Neural progenitor cell (in vitro differentiated cells): Measurements from ENCODE around the gene EMC10. TPM values are rescaled to one million over a fixed set of nuclear protein-coding genes. Genes with fewer than 3 reads are reported as not detected.

Experiments used
- DNase-seq: peaks from one replicate; pipeline ENCODE4 v3.0.0-alpha.2; 2016; ENCODE audit warnings: low spot score
- H2AFZ ChIP-seq: fragments of 200-600 bp; sonication (generic); replicated peaks from 2 replicates; pipeline ENCODE4 v1.6.1; 2016; ENCODE audit warnings: antibody characterized with exemption
- H3F3A ChIP-seq: fragments of 200-600 bp; sonication (generic); 2 replicates; pipeline ENCODE4 v1.6.1; 2016; ENCODE audit warnings: antibody characterized with exemption, low read depth
- H3K27ac ChIP-seq: fragments of 200-600 bp; sonication (generic); 2 replicates; pipeline ENCODE4 v1.5.1; 2016; ENCODE audit warnings: mild to moderate bottlenecking
- H3K27me3 ChIP-seq: fragments of 200-600 bp; sonication (generic); 2 replicates; pipeline ENCODE4 v1.6.1; 2016; ENCODE audit warnings: mild to moderate bottlenecking, moderate library complexity
- H3K36me3 ChIP-seq: fragments of 200-600 bp; sonication (generic); 2 replicates; pipeline ENCODE4 v1.5.1; 2016
- H3K4me1 ChIP-seq: fragments of 200-600 bp; sonication (generic); 2 replicates; pipeline ENCODE4 v1.6.1; 2016; ENCODE audit warnings: mixed run types
- H3K4me2 ChIP-seq: fragments of 200-600 bp; sonication (generic); 2 replicates; pipeline ENCODE4 v1.6.1; 2016
- H3K4me3 ChIP-seq: fragments of 200-600 bp; sonication (generic); 2 replicates; pipeline ENCODE4 v1.5.1; 2016
- H3K79me2 ChIP-seq: fragments of 200-600 bp; sonication (generic); 2 replicates; pipeline ENCODE4 v1.6.1; 2016; ENCODE audit warnings: low read depth
- H3K9ac ChIP-seq: fragments of 200-600 bp; sonication (generic); 2 replicates; pipeline ENCODE4 v1.6.1; 2016
- H3K9me3 ChIP-seq: fragments of 200-600 bp; sonication (generic); 2 replicates; pipeline ENCODE4 v1.5.1; 2016; ENCODE audit warnings: low read depth
- H4K20me1 ChIP-seq: fragments of 200-600 bp; sonication (generic); 2 replicates; pipeline ENCODE4 v1.6.1; 2016; ENCODE audit warnings: low read depth
- H3K27ac Mint-ChIP-seq: 3 replicates; pipeline ENCODE4 v1.8.0; 2021; ENCODE audit warnings: mixed read lengths
- H3K27me3 Mint-ChIP-seq: 2 replicates; pipeline ENCODE4 v1.8.0; 2022; ENCODE audit warnings: low read depth, mild to moderate bottlenecking, inconsistent platforms, moderate library complexity, mixed read lengths; ENCODE audit not compliant: insufficient read depth
- H3K36me3 Mint-ChIP-seq: 3 replicates; pipeline ENCODE4 v1.8.0; 2021; ENCODE audit warnings: mixed read lengths
- H3K4me1 Mint-ChIP-seq: 3 replicates; pipeline ENCODE4 v1.8.0; 2021; ENCODE audit warnings: mixed read lengths
- H3K4me3 Mint-ChIP-seq: 3 replicates; pipeline ENCODE4 v1.8.0; 2021; ENCODE audit warnings: mild to moderate bottlenecking, moderate library complexity, mixed read lengths
- H3K9me3 Mint-ChIP-seq: 3 replicates; pipeline ENCODE4 v1.8.0; 2020; ENCODE audit warnings: mixed read lengths
- CTCF ChIP-seq: fragments of 200-600 bp; sonication (generic); IDR thresholded peaks from 2 replicates; pipeline ENCODE4 v1.5.1; 2017; ENCODE audit warnings: antibody characterized with exemption, mild to moderate bottlenecking
- EZH2 ChIP-seq: fragments of 200-600 bp; sonication (generic); IDR thresholded peaks from 2 replicates; pipeline ENCODE4 v1.6.1; 2017; ENCODE audit warnings: antibody characterized with exemption, mild to moderate bottlenecking, moderate library complexity
- EZH2phosphoT487 ChIP-seq: fragments of 200-600 bp; sonication (generic); IDR thresholded peaks from 2 replicates; pipeline ENCODE4 v1.6.1; 2017; ENCODE audit warnings: antibody characterized with exemption
- total RNA-seq: library from RNA; depleted of rRNA; stranded (reverse); fragments of >200 nt; gene quantifications from 2 replicates; pipeline ENCODE4 v1.2.3, GENCODE V29; 2015; ENCODE audit warnings: low replicate concordance

EMC10 gene
- total RNA-seq, 1 donor from 2014 or later: 32.9 TPM

- Histone ChIP-seq H3K27me3 (no peaks in the 10 kb centered on the region), H3K4me2 (no peak overlapping the region), H3K4me3 (no peak overlapping the region), H4K20me1 (no peaks in the 10 kb centered on the region), H3K9ac (no peak overlapping the region), H3K4me1 (peaks cover 9% of the 10 kb centered on the region), H3K36me3 (no peaks in the 10 kb centered on the region), H3K79me2 (no peaks in the 10 kb centered on the region), H2AFZ (no peak overlapping the region), H3F3A (no peaks in the 10 kb centered on the region), H3K27ac (no peak overlapping the region), H3K9me3 (no peaks in the 10 kb centered on the region)
- no peak overlapping the region for H3K27ac Mint-ChIP-seq
- H3K4me1 Mint-ChIP-seq: peaks cover 22% of the 10 kb centered on the region
- H3K36me3 Mint-ChIP-seq: peaks cover 9% of the 10 kb centered on the region
- peaks cover 12% of the 10 kb centered on the region for H3K27me3 Mint-ChIP-seq
- no peak for DNase-seq
- no peak overlapping the region for H3K4me3 Mint-ChIP-seq
- H3K9me3 Mint-ChIP-seq: no peaks in the 10 kb centered on the region
- TF ChIP-seq EZH2phosphoT487 (no peak), EZH2 (no peak), CTCF (no peak)
Measured at GRCh38 chr19:50516456-50516855, 40.1 kb downstream of the EMC10 start.

GRCh38 chr19:50516964-50517703, 40.8 kb downstream of the EMC10 start:
- TF ChIP-seq EZH2: no peak
- TF ChIP-seq CTCF: no peak
- no peak for TF ChIP-seq EZH2phosphoT487
- Mint-ChIP-seq H3K36me3 (peaks cover 10% of the 10 kb centered on the region), H3K9me3 (no peaks in the 10 kb centered on the region), H3K27me3 (peaks cover 8% of the 10 kb centered on the region), H3K4me3 (no peak overlapping the region), H3K4me1 (peaks cover 18% of the 10 kb centered on the region), H3K27ac (no peak overlapping the region)
- Histone ChIP-seq H3K36me3 (no peaks in the 10 kb centered on the region), H4K20me1 (no peaks in the 10 kb centered on the region), H3K4me2 (no peak overlapping the region), H3F3A (no peaks in the 10 kb centered on the region), H3K9ac (no peak overlapping the region), H3K27ac (no peak overlapping the region), H3K27me3 (no peaks in the 10 kb centered on the region), H2AFZ (no peak overlapping the region), H3K4me3 (no peak overlapping the region), H3K9me3 (no peaks in the 10 kb centered on the region), H3K79me2 (no peaks in the 10 kb centered on the region), H3K4me1 (peaks cover 9% of the 10 kb centered on the region)
- no peak for DNase-seq

DNA sequence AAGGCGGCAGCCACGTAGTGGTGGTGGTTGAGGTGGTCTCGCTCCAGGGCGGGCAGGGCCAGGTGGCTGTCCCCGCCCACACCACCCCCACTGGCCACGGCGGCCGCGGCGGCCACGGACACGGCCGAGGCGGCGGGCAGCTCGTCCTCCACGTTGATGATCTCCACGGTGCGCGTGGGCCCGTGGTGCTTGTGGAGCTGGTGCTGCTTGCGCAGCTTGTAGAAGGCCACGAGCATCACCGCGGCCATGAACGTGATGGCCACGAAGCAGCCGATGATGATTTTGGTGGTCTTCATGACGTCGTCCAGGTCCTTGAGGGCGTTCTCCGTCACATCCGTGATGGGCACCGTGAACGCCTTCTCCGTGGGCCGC, 41.4 kb downstream of the EMC10 start:
- H3K79me2 ChIP-seq: no peaks in the 10 kb centered on the region
- no peaks in the 10 kb centered on the region for H3K36me3 ChIP-seq
- peaks cover 16% of the 10 kb centered on the region for H3K4me1 Mint-ChIP-seq
- no peaks in the 10 kb centered on the region for H3K27me3 ChIP-seq
- H4K20me1 ChIP-seq: no peaks in the 10 kb centered on the region
- no peaks in the 10 kb centered on the region for H3K9me3 ChIP-seq
- DNase-seq: no peak
- H3K4me3 ChIP-seq: no peak overlapping the region
- H3K9me3 Mint-ChIP-seq: no peaks in the 10 kb centered on the region
- no peak overlapping the region for H3K27ac Mint-ChIP-seq
- H2AFZ ChIP-seq: no peak overlapping the region
- peaks cover 8% of the 10 kb centered on the region for H3K27me3 Mint-ChIP-seq
- H3K27ac ChIP-seq: no peak overlapping the region
- TF ChIP-seq CTCF: no peak
- TF ChIP-seq EZH2: no peak
- no peak for TF ChIP-seq EZH2phosphoT487
- peaks cover 9% of the 10 kb centered on the region for H3K4me1 ChIP-seq
- no peak overlapping the region for H3K4me2 ChIP-seq
- H3K36me3 Mint-ChIP-seq: peaks cover 11% of the 10 kb centered on the region
- no peak overlapping the region for H3K4me3 Mint-ChIP-seq
- H3F3A ChIP-seq: no peaks in the 10 kb centered on the region
- H3K9ac ChIP-seq: no peak overlapping the region
